ENCODE results near the gene ADRM1. TPM values are rescaled to one million over a fixed set of nuclear protein-coding genes. Genes with fewer than 3 reads are reported as not detected.

Gene ADRM1
- total and polyA plus RNA-seq, 2 of the 4 experiments (the other 2 are of a cell fraction), result 103 to 149 TPM

DNA sequence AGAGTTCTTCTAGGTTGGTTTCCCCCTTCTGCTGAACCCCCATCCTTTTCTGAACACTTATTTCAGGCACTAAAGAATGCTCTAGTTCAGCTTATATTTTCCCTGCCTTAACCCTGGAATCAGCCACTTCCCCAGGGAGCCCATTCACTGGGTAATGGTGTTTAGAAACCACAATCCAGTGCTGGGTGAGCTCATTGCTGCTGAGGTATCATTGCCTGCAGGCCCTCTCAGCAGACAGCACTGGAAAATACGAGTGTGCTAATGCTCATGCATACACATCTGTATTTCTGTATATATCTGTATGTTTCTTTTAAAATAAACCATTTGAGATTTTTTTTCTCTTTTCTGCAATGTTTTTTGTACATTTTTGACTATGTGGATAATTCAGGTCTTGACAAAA is 37.4 kb upstream of the ADRM1 start:
- Histone ChIP-seq H3K4me2 (ENCODE audit: low read depth, low read length) (no peak overlapping the region), H2BK15ac (ENCODE audit: low read depth, low read length) (no peak overlapping the region), H2BK20ac (ENCODE audit: low read depth, low read length) (no peak overlapping the region), H3K4ac (ENCODE audit: low read depth, low read length) (no peak overlapping the region), H3K27me3 (ENCODE audit: control insufficient read depth, insufficient read depth, low read length) (no peaks in the 10 kb centered on the region), H3K18ac (ENCODE audit: low read depth, low read length) (no peak overlapping the region), H4K8ac (ENCODE audit: low read depth in 2 of 2, low read length in 2 of 2) (no peak overlapping the region), H2AFZ (replicated peaks; ENCODE audit: low read length, poor library complexity) (no peak overlapping the region), H3K27ac (ENCODE audit: insufficient read depth, low read length) (no peak overlapping the region), H3K4me3 (ENCODE audit: insufficient read depth, low read depth, low read length) (no peak overlapping the region), H3K36me3 (ENCODE audit: control insufficient read depth, insufficient read depth, low read length) (peaks cover 49% of the 10 kb centered on the region), H2AK5ac (ENCODE audit: low read depth, low read length) (no peak overlapping the region), H3K79me1 (ENCODE audit: low read depth in 1 of 2, low read length in 2 of 2) (peaks cover 21 to 25% of the 10 kb centered on the region in 2 experiments), H3K9me3 (ENCODE audit: control insufficient read depth, insufficient read depth, low read length) (peaks cover 2% of the 10 kb centered on the region), H3K9ac (ENCODE audit: low read depth, low read length) (no peak overlapping the region), H2BK5ac (ENCODE audit: low read depth, low read length, poor library complexity, severe bottlenecking) (no peak overlapping the region), H3K23ac (ENCODE audit: low read depth, low read length) (no peak overlapping the region), H3K56ac (ENCODE audit: extremely low read depth, insufficient read depth, low read length) (no peak overlapping the region), H2AK9ac (replicated peaks; ENCODE audit: low read depth, low read length, poor library complexity) (no peak overlapping the region), H2BK120ac (ENCODE audit: low read depth, low read length) (no peak overlapping the region), H4K91ac (ENCODE audit: insufficient read depth, low read depth, low read length) (no peak overlapping the region), H3K4me1 (ENCODE audit: control insufficient read depth, insufficient read depth, low read length) (no peaks in the 10 kb centered on the region), H4K5ac (ENCODE audit: low read depth, low read length) (no peak overlapping the region), H3K9me1 (ENCODE audit: insufficient read depth, low read length) (no peaks in the 10 kb centered on the region), H4K20me1 (ENCODE audit: insufficient read depth, low read length) (peaks cover 11% of the 10 kb centered on the region), H3K14ac (replicated peaks; ENCODE audit: low read depth, low read length) (no peak overlapping the region)
- no TSS peak for BruUV-seq (replicated peaks)
- CTCF ChIA-PET, result no interaction called here
- POLR2A ChIA-PET (ENCODE audit: unreplicated experiment), result no interaction called here
- dilution Hi-C loops (cut with HindIII; ENCODE audit: low sequenced_read_pairs, unreplicated experiment) (no loop called here), intact Hi-C loops (cut with micrococcal nuclease) (no loop called here), in situ Hi-C loops (cut with MboI; ENCODE audit: low sequenced_read_pairs) (no loop called here)
- no peak for ATAC-seq (ENCODE audit: low read depth)
- TF ChIP-seq POLR2A (IDR thresholded peaks at IDR 0.05; ENCODE audit: low read depth, low read length) (no peak), RFX5 (IDR thresholded peaks at IDR 0.05; ENCODE audit: low read depth, low read length) (no peak), RCOR1 (IDR thresholded peaks at IDR 0.05; ENCODE audit: insufficient replicate concordance, low read length) (no peak), MAFK (IDR thresholded peaks at IDR 0.05; ENCODE audit: low read depth, low read length) (no peak), RAD21 (IDR thresholded peaks at IDR 0.05; ENCODE audit: low read length) (no peak), USF2 (IDR thresholded peaks at IDR 0.05; ENCODE audit: low read depth, low read length) (no peak), NFE2L2 (IDR thresholded peaks at IDR 0.05; ENCODE audit: low read depth, low read length) (no peak), CEBPB (IDR thresholded peaks at IDR 0.05; ENCODE audit: low read depth, low read length) (no peak), SMC3 (IDR thresholded peaks at IDR 0.05; ENCODE audit: low read depth, low read length) (no peak), CHD1 (IDR thresholded peaks at IDR 0.05; ENCODE audit: low read depth, low read length) (no peak), MAZ (IDR thresholded peaks at IDR 0.05; ENCODE audit: borderline replicate concordance, low read depth, low read length) (no peak), MXI1 (IDR thresholded peaks at IDR 0.05; ENCODE audit: borderline replicate concordance, low read depth, low read length) (no peak), FOS (IDR thresholded peaks at IDR 0.05; ENCODE audit: low read depth, low read length) (no peak), BHLHE40 (IDR thresholded peaks at IDR 0.05; ENCODE audit: low read depth, low read length) (no peak)
- TF ChIP-seq, protein P1, sequence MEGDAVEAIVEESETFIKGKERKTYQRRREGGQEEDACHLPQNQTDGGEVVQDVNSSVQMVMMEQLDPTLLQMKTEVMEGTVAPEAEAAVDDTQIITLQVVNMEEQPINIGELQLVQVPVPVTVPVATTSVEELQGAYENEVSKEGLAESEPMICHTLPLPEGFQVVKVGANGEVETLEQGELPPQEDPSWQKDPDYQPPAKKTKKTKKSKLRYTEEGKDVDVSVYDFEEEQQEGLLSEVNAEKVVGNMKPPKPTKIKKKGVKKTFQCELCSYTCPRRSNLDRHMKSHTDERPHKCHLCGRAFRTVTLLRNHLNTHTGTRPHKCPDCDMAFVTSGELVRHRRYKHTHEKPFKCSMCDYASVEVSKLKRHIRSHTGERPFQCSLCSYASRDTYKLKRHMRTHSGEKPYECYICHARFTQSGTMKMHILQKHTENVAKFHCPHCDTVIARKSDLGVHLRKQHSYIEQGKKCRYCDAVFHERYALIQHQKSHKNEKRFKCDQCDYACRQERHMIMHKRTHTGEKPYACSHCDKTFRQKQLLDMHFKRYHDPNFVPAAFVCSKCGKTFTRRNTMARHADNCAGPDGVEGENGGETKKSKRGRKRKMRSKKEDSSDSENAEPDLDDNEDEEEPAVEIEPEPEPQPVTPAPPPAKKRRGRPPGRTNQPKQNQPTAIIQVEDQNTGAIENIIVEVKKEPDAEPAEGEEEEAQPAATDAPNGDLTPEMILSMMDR (conservative IDR thresholded peaks at IDR 0.05; ENCODE audit: low read depth, low read length), result no peak
- TF ChIP-seq, protein P2, sequence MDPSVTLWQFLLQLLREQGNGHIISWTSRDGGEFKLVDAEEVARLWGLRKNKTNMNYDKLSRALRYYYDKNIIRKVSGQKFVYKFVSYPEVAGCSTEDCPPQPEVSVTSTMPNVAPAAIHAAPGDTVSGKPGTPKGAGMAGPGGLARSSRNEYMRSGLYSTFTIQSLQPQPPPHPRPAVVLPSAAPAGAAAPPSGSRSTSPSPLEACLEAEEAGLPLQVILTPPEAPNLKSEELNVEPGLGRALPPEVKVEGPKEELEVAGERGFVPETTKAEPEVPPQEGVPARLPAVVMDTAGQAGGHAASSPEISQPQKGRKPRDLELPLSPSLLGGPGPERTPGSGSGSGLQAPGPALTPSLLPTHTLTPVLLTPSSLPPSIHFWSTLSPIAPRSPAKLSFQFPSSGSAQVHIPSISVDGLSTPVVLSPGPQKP (IDR thresholded peaks at IDR 0.05; ENCODE audit: borderline replicate concordance, low read depth, low read length), result no peak
- DNase-seq, result no peak
- WGBS, 2 experiments (ENCODE audit: extremely low coverage in 2 of 2, insufficient read length in 1 of 2), result no CpG with 5 or more reads among the region's 1 CpG
